Neural cell (in vitro differentiated cells): ENCODE data around the gene DAP. TPM values are rescaled to one million over a fixed set of nuclear protein-coding genes. Genes with fewer than 3 reads are reported as not detected.

Source experiments
- H2AFZ ChIP-seq: fragments of 200-600, 300-800 bp; sonication (generic), shearing (Covaris generic); 2 replicates; pipeline ENCODE4 v1.6.0; 2014; ENCODE audit warnings: low read depth, mild to moderate bottlenecking, antibody characterized with exemption, low read length, moderate library complexity
- H3F3A ChIP-seq: fragments of 200-600 bp; shearing (Covaris generic); 2 replicates; pipeline ENCODE4 v1.6.1; 2016; ENCODE audit warnings: mild to moderate bottlenecking, moderate library complexity, mixed read lengths, antibody characterized with exemption, low read length; ENCODE audit not compliant: insufficient read depth, poor library complexity, severe bottlenecking
- H3K27ac ChIP-seq: fragments of 200-600, 300-800 bp; sonication (generic), shearing (Covaris generic); 2 replicates; pipeline ENCODE4 v1.5.1; 2014; ENCODE audit warnings: mild to moderate bottlenecking, low read length, moderate library complexity
- H3K27me3 ChIP-seq: fragments of 300-800, 200-600 bp; sonication (generic), shearing (Covaris generic); 2 replicates; pipeline ENCODE4 v1.6.0; 2014; ENCODE audit warnings: mild to moderate bottlenecking, low read depth, low read length, moderate library complexity; ENCODE audit not compliant: insufficient read depth
- H3K36me3 ChIP-seq: fragments of 300-800, 200-600 bp; sonication (generic), shearing (Covaris generic); 2 replicates; pipeline ENCODE4 v1.5.1; 2014; ENCODE audit warnings: mild to moderate bottlenecking, antibody characterized with exemption, low read length, moderate library complexity; ENCODE audit not compliant: insufficient read depth
- H3K4me2 ChIP-seq: fragments of 300-800, 200-600 bp; sonication (generic), shearing (Covaris generic); 2 replicates; pipeline ENCODE4 v1.6.0; 2014; ENCODE audit warnings: mild to moderate bottlenecking, low read length
- H3K4me3 ChIP-seq: fragments of 300-800, 200-600 bp; sonication (generic), shearing (Covaris generic); 2 replicates; pipeline ENCODE4 v1.5.1; 2014; ENCODE audit warnings: mild to moderate bottlenecking, low read length, moderate library complexity
- H3K79me2 ChIP-seq: fragments of 200-600 bp; shearing (Covaris generic); replicated peaks from 2 replicates; pipeline ENCODE4 v1.6.0; 2014; ENCODE audit warnings: mild to moderate bottlenecking, low read length, moderate library complexity; ENCODE audit not compliant: insufficient read depth
- H3K9ac ChIP-seq: fragments of 300-800, 200-600 bp; sonication (generic), shearing (Covaris generic); 2 replicates; pipeline ENCODE4 v1.6.1; 2016; ENCODE audit warnings: mild to moderate bottlenecking, low read length, mixed read lengths
- H3K9me2 ChIP-seq: fragments of 200-600 bp; shearing (Covaris generic); 2 replicates; pipeline ENCODE4 v1.6.1; 2016; ENCODE audit warnings: mild to moderate bottlenecking, low read length, mixed read lengths; ENCODE audit not compliant: insufficient read depth
- H3K9me3 ChIP-seq: fragments of 200-600, 300-800 bp; sonication (generic), shearing (Covaris generic); 2 replicates; pipeline ENCODE4 v1.6.1; 2016; ENCODE audit warnings: mild to moderate bottlenecking, mixed run types, low read length, moderate library complexity, mixed read lengths
- H4K20me1 ChIP-seq: fragments of 200-600 bp; shearing (Covaris generic); 2 replicates; pipeline ENCODE4 v1.6.1; 2016; ENCODE audit warnings: mild to moderate bottlenecking, mixed run types; ENCODE audit not compliant: insufficient read depth
- CTCF ChIP-seq: fragments of 450-650 bp; IDR thresholded peaks from 2 replicates; pipeline ENCODE4 v1.5.1; 2014; ENCODE audit warnings: antibody characterized with exemption, mild to moderate bottlenecking, moderate library complexity; ENCODE audit not compliant: poor library complexity, severe bottlenecking
- EP300 ChIP-seq: fragments of 450-650 bp; conservative IDR thresholded peaks from 2 replicates; pipeline ENCODE4 v1.6.1; 2014; ENCODE audit warnings: antibody characterized with exemption, mild to moderate bottlenecking, moderate library complexity; ENCODE audit not compliant: poor library complexity, severe bottlenecking
- EZH2 ChIP-seq: fragments of 200-600, 300-800 bp; shearing (Covaris generic), sonication (generic); IDR thresholded peaks from 2 replicates; pipeline ENCODE4 v1.6.1; 2014; ENCODE audit warnings: antibody characterized with exemption, low read length, borderline replicate concordance, mild to moderate bottlenecking; ENCODE audit not compliant: insufficient read depth, poor library complexity, severe bottlenecking
- MXI1 ChIP-seq: fragments of 450-650 bp; conservative IDR thresholded peaks from 2 replicates; pipeline ENCODE4 v1.6.1; 2014; ENCODE audit warnings: antibody characterized with exemption, mild to moderate bottlenecking; ENCODE audit not compliant: poor library complexity, severe bottlenecking
- POLR2AphosphoS5 ChIP-seq: IDR thresholded peaks from 2 replicates; pipeline ENCODE4 v1.6.1; 2012
- RAD21 ChIP-seq: fragments of 450-650 bp; conservative IDR thresholded peaks from 2 replicates; pipeline ENCODE4 v1.6.1; 2014; ENCODE audit warnings: antibody characterized with exemption, mild to moderate bottlenecking, moderate library complexity
- REST ChIP-seq: IDR thresholded peaks from 2 replicates; pipeline ENCODE4 v1.6.1; 2012; ENCODE audit warnings: borderline replicate concordance
- SMC3 ChIP-seq: fragments of 450-650 bp; conservative IDR thresholded peaks from 2 replicates; pipeline ENCODE4 v1.6.1; 2014; ENCODE audit warnings: antibody characterized with exemption, mild to moderate bottlenecking, moderate library complexity; ENCODE audit not compliant: poor library complexity
- TAF1 ChIP-seq: IDR thresholded peaks from 2 replicates; pipeline ENCODE4 v1.6.1; 2012; ENCODE audit warnings: low read depth
- polyA plus RNA-seq: library from polyadenylated mRNA; depleted of rRNA; stranded (reverse); fragments of >200 nt; gene quantifications from 2 replicates; pipeline ENCODE4 v1.2.3, GENCODE V29; 2014

The DAP gene
- polyA plus RNA-seq, 1 donor from 2014 or later = 9.3 TPM

GRCh38 chr5:10662083-10662482 is 99.0 kb downstream of the DAP start:
- Histone ChIP-seq H3K36me3 (no peaks in the 10 kb centered on the region), H3K27me3 (no peaks in the 10 kb centered on the region), H3F3A (no peaks in the 10 kb centered on the region), H3K9ac (no peak overlapping the region), H3K9me2 (no peaks in the 10 kb centered on the region), H3K4me3 (no peak overlapping the region), H3K27ac (no peak overlapping the region), H3K4me2 (no peak overlapping the region), H3K9me3 (peaks cover 3% of the 10 kb centered on the region), H4K20me1 (no peaks in the 10 kb centered on the region), H2AFZ (no peak overlapping the region), H3K79me2 (no peaks in the 10 kb centered on the region)
- TF ChIP-seq POLR2AphosphoS5 = no peak
- no peak for TF ChIP-seq SMC3
- TF ChIP-seq MXI1 = no peak
- no peak for TF ChIP-seq TAF1
- no peak for TF ChIP-seq CTCF
- TF ChIP-seq REST = no peak
- TF ChIP-seq EZH2 = no peak
- TF ChIP-seq RAD21 = no peak
- TF ChIP-seq EP300 = no peak

- Histone ChIP-seq H4K20me1 (no peaks in the 10 kb centered on the region), H2AFZ (no peak overlapping the region), H3K27ac (no peak overlapping the region), H3K9ac (no peak overlapping the region), H3K79me2 (no peaks in the 10 kb centered on the region), H3K36me3 (no peaks in the 10 kb centered on the region), H3K9me2 (no peaks in the 10 kb centered on the region), H3K4me3 (no peak overlapping the region), H3F3A (no peaks in the 10 kb centered on the region), H3K27me3 (no peaks in the 10 kb centered on the region), H3K9me3 (peaks cover 3% of the 10 kb centered on the region), H3K4me2 (no peak overlapping the region)
- TF ChIP-seq POLR2AphosphoS5 = no peak
- TF ChIP-seq TAF1 = no peak
- TF ChIP-seq CTCF = no peak
- TF ChIP-seq EP300 = no peak
- TF ChIP-seq REST = no peak
- no peak for TF ChIP-seq EZH2
- TF ChIP-seq RAD21 = no peak
- TF ChIP-seq SMC3 = no peak
Measured at GRCh38 chr5:10661401-10661800, 99.6 kb downstream of the DAP start.
